GM21786 (cell line): ENCODE data around the gene DDOST.
"Not testable (repeated sequence)": the region's sequence is repeated elsewhere in the genome, so short reads cannot be mapped to it uniquely, and the experiment has no call there.

Experiments used
- ATAC-seq: cut with Tn5 transposase; IDR thresholded peaks from one replicate; pipeline ENCODE4 v1.9.1; 2021; ENCODE audit not compliant: unreplicated experiment

DDOST gene

GRCh38 chr1:20626524-20626923 lies 34.6 kb downstream of the DDOST start:
- ATAC-seq, result no peak

GRCh38 chr1:20626098-20626427 lies 35.1 kb downstream of the DDOST start:
- no peak for ATAC-seq

- ATAC-seq, result no peak
Observed at GRCh38 chr1:20625176-20626097, 35.7 kb downstream of the DDOST start.

GRCh38 chr1:20624709-20625108 lies 36.5 kb downstream of the DDOST start:
- no peak for ATAC-seq

- ATAC-seq, result no peak
Observed at GRCh38 chr1:20621012-20621411, 40.2 kb downstream of the DDOST start.

- ATAC-seq, result no peak
Observed at GRCh38 chr1:20619999-20620398, 41.2 kb downstream of the DDOST start.

- no peak for ATAC-seq
Observed at GRCh38 chr1:20618550-20618949, 42.6 kb downstream of the DDOST start.

- no peak for ATAC-seq
Observed at GRCh38 chr1:20616847-20617487, 44.2 kb downstream of the DDOST start.

GRCh38 chr1:20615946-20616846 lies 45.0 kb downstream of the DDOST start:
- no peak for ATAC-seq

- no peak for ATAC-seq
Observed at GRCh38 chr1:20614131-20614579, 47.0 kb downstream of the DDOST start.

GRCh38 chr1:20612221-20612746 lies 48.9 kb downstream of the DDOST start:
- no peak for ATAC-seq

- ATAC-seq, result no peak
Observed at GRCh38 chr1:20611652-20612051, 49.5 kb downstream of the DDOST start.

GRCh38 chr1:20610970-20611369 lies 50.2 kb downstream of the DDOST start:
- no peak for ATAC-seq

GRCh38 chr1:20609541-20609940 lies 51.6 kb downstream of the DDOST start:
- no peak for ATAC-seq

GRCh38 chr1:20606801-20607570 lies 54.2 kb downstream of the DDOST start:
- ATAC-seq, result not testable (repeated sequence)

GRCh38 chr1:20604678-20605077 lies 56.5 kb downstream of the DDOST start:
- no peak for ATAC-seq

GRCh38 chr1:20603504-20604464 lies 57.4 kb downstream of the DDOST start:
- no peak for ATAC-seq

GRCh38 chr1:20602851-20603450 lies 58.2 kb downstream of the DDOST start:
- ATAC-seq, result no peak
